GM12865 (cell line): ENCODE data around the gene SLC1A1.
A peak's percentile ranks its signal among the peaks of the same experiment; 100 is the strongest.
"Not testable (repeated sequence)": the region's sequence is repeated elsewhere in the genome, so short reads cannot be mapped to it uniquely, and the experiment has no call there.

Source experiments
- DNase-seq: peaks from one replicate; pipeline ENCODE4 v3.0.0; 2010; ENCODE audit warnings: low read depth
- H3K4me3 ChIP-seq: 2 replicates; pipeline ENCODE4 v1.5.1; 2011; ENCODE audit warnings: mild to moderate bottlenecking, low read depth, low read length, control low read depth
- TF ChIP-seq, protein P1 (sequence below): IDR thresholded peaks from 2 replicates; pipeline ENCODE4 v1.5.1; 2011; ENCODE audit warnings: low read length, control low read depth, low read depth, inconsistent platforms; ENCODE audit not compliant: insufficient read depth; ENCODE audit errors: missing control alignments

Gene SLC1A1

DNA sequence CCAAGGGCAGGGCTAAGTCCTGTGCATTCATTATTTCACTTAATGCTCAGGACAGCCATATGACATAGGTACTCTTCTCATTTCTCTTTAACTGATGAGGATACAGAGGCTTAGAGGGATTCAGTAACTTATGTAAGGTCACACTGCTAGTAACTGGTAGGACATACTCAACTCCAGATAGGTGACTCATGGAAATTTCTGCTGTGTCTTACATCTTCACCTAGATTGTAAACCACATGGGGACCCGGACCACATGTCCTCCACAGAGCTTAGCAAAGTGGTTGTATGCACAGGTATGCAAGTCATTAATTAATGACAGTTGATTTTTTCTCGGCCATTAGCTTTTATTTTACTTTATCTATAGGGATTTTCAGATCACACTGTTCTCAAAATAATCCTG, 29.3 kb downstream of the SLC1A1 start:
- DNase-seq, result peak; percentile 46
- TF ChIP-seq, protein P1, sequence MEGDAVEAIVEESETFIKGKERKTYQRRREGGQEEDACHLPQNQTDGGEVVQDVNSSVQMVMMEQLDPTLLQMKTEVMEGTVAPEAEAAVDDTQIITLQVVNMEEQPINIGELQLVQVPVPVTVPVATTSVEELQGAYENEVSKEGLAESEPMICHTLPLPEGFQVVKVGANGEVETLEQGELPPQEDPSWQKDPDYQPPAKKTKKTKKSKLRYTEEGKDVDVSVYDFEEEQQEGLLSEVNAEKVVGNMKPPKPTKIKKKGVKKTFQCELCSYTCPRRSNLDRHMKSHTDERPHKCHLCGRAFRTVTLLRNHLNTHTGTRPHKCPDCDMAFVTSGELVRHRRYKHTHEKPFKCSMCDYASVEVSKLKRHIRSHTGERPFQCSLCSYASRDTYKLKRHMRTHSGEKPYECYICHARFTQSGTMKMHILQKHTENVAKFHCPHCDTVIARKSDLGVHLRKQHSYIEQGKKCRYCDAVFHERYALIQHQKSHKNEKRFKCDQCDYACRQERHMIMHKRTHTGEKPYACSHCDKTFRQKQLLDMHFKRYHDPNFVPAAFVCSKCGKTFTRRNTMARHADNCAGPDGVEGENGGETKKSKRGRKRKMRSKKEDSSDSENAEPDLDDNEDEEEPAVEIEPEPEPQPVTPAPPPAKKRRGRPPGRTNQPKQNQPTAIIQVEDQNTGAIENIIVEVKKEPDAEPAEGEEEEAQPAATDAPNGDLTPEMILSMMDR, result no peak
- no peak overlapping the region for H3K4me3 ChIP-seq

DNA sequence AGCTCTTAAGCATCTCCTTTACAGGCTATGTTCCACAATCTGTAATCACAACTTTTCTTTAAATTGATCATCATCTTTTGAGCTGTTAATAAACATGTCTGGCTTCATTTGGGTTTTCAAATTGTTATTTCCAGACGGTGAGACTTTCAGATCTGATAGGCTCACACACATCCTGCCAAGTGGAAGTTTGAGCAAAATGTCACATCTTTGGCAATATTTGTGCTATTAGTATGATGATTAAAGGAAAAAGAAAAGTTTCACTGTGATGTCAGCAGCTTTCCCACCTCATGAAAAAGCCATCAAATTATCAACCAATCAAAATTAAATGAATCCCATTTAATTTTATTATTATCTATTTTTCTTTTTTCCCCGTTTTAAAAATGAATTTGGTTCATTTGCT, 29.8 kb downstream of the SLC1A1 start:
- DNase-seq, result no peak
- no peak overlapping the region for H3K4me3 ChIP-seq
- TF ChIP-seq, protein P1, result no peak

DNA sequence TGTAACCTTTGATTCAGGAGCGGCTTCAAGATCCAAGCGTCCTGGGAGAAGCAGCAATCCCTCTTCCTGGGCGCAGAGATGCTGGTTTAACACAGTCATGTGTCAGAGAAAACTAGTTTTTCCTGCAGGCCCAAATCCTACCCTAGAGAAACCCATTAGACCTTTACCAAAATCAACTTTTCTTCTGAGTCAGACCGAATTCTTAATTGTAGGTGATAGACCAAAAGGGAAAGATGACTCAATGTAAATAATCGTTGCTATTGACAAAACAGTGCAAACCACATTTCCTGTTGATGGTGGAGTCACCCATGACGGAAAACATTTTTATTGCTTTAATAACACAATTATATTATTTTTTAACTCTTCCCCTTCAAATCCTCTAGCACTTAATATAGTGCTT, 40.1 kb downstream of the SLC1A1 start:
- no peak overlapping the region for H3K4me3 ChIP-seq
- DNase-seq, result peak; percentile 63
- TF ChIP-seq, protein P1, result no peak

DNA sequence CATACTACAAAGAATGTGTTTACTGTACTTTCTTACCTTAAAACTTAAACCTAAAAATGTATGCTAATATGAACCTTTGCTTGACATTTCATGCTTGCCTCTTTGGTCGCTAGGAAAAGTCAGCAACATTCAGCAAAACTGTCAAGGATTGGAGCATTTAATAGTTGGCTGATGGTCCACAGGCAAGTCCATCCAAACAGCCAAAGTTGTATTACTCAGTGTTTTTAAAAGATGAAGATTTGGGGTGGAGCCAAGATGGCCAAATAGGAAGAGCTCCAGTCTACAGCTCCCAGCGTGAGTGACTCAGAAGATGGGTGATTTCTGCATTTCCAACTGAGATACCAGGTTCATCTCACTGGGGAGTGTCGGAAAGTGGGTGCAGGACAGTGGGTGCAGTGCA, 40.6 kb downstream of the SLC1A1 start:
- DNase-seq, H3K4me3 ChIP-seq: not testable (repeated sequence)

DNA sequence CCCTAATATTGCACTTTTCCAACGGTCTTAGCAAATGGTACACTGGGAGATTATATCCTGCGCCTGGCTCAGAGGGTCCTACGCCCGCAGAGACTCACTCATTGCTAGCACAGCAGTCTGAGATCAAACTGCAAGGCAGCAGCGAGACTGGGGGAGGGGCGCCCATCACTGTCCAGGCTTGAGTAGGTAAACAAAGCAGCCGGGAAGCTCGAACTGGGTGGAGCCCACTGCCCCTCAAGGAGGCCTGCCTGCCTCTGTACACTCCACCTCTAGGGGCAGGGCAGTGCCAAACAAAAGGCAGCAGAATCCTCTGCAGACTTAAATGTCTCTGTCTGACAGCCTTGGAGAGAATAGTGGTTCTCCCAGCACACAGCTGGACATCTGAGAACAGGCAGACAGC, 41.1 kb downstream of the SLC1A1 start:
- not testable (repeated sequence) for DNase-seq, H3K4me3 ChIP-seq

DNA sequence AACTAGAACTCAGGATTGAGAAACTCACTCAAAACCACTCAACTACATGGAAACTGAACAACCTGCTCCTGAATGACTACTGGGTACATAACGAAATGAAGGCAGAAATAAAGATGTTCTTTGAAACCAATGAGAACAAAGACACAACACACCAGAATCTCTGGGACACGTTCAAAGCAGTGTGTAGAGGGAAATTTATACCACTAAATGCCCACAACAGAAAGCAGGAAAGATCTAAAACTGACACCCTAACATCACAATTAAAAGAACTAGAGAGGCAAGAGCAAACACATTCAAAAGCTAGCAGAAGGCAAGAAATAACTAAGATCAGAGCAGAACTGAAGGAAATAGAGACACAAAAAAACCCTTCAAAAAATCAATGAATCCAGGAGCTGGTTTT, 43.6 kb downstream of the SLC1A1 start:
- not testable (repeated sequence) for DNase-seq

DNA sequence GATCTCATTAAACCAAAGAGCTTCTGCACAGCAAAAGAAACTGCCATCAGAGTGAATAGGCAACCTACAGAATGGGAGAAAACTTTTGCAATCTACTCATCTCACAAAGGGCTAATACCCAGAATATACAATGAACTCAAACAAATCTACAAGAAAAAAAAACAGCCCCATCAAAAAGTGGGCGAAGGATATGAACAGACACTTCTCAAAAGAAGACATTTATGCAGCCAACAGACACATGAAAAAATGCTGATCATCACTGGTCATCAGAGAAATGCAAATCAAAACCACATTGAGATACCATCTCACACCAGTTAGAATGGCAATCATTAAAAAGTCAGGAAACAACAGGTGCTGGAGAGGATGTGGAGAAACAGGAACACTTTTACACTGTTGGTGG, 45.9 kb downstream of the SLC1A1 start:
- DNase-seq, H3K4me3 ChIP-seq: not testable (repeated sequence)

More for the DNA sequence above, 43.6 kb downstream of the SLC1A1 start:
- not testable (repeated sequence) for H3K4me3 ChIP-seq

DNA sequence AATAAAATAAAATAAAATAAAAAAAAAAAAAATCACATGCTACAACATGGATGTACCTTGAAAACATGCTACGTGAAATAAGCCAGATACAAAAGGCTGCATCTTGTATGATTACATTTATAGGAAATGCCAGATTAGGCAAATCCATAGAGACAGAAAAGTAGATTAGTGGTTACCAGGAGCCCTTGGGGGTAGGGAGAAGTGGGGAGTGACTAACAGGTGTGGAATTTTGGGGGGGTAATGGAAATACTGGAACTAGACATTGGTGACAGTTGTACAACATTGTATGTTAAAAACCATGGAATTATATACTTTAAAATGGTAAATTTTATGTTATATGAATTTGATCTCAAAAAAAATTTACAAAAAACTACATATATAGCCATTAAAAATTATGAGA, 47.3 kb downstream of the SLC1A1 start:
- H3K4me3 ChIP-seq, result no peak overlapping the region
- no peak for DNase-seq
- TF ChIP-seq, protein P1, result no peak

DNA sequence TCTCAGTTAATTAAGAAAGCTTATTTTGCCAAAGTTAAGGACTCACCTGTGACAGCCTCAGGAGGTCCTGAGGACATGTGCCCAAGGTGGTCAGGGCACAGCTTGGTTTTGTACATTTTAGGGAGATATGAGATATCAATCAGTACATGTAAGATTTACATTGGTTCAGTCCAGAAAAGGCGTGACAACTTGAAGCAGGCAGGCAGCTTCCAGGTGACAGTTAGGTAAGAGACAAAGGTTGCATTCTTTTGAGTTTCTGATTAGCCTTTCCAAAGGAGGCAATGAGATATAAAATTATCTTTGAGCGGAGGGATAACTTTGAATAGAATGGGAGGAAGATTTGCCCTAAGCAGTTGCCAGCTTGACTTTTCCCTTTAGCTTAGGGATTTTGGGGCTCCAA, 47.8 kb downstream of the SLC1A1 start:
- no peak for DNase-seq
- TF ChIP-seq, protein P1, result no peak
- no peak overlapping the region for H3K4me3 ChIP-seq
